GM21381 (cell line): ENCODE results near the gene MT1F.

Experiments used
- ATAC-seq: cut with Tn5 transposase; IDR thresholded peaks from one replicate; pipeline ENCODE4 v1.9.1; 2021; ENCODE audit warnings: mild to moderate bottlenecking, moderate library complexity; ENCODE audit not compliant: unreplicated experiment

MT1F gene

GRCh38 chr16:56625140-56625942 lies 32.4 kb upstream of the MT1F start, which contains the start of gene MT1E:
MT1E (plus strand) TSS chr16:56625781; CDS start chr16:56625852, 71 bp downstream.
- peak; percentile 53 for ATAC-seq

- ATAC-seq: peak; percentile 5
These were observed 31.7 kb upstream of the MT1F start for GRCh38 chr16:56625943-56626654.

- ATAC-seq: no peak
These were observed 31.1 kb upstream of the MT1F start for GRCh38 chr16:56626685-56627084.

GRCh38 chr16:56628486-56629350 lies 29.0 kb upstream of the MT1F start:
- ATAC-seq: no peak

GRCh38 chr16:56629531-56629930 lies 28.2 kb upstream of the MT1F start:
- no peak for ATAC-seq

- ATAC-seq: peak; percentile 64
These were observed 27.6 kb upstream of the MT1F start for GRCh38 chr16:56630134-56630533.

- ATAC-seq: no peak
These were observed 26.6 kb upstream of the MT1F start for GRCh38 chr16:56631197-56631596.

- ATAC-seq: no peak
These were observed 26.0 kb upstream of the MT1F start for GRCh38 chr16:56631832-56632155.

GRCh38 chr16:56632156-56632847 lies 25.5 kb upstream of the MT1F start, which contains the start of gene MT1M:
MT1M (plus strand) TSS chr16:56632659; CDS start chr16:56632732, 73 bp downstream.
- no peak for ATAC-seq

- ATAC-seq: no peak
These were observed 24.9 kb upstream of the MT1F start for GRCh38 chr16:56632848-56633365.

GRCh38 chr16:56633535-56633934 lies 24.2 kb upstream of the MT1F start:
- ATAC-seq: no peak

GRCh38 chr16:56634715-56635440 lies 22.9 kb upstream of the MT1F start:
- ATAC-seq: no peak

- ATAC-seq: no peak
These were observed 22.3 kb upstream of the MT1F start for GRCh38 chr16:56635441-56635967.

- no peak for ATAC-seq
These were observed 20.9 kb upstream of the MT1F start for GRCh38 chr16:56636616-56637413.

- ATAC-seq: no peak
These were observed 19.7 kb upstream of the MT1F start, which contains the start of gene MT1A for GRCh38 chr16:56637814-56638750. MT1A (plus strand) TSS chr16:56638666; CDS start chr16:56638739, 73 bp downstream.

- ATAC-seq: no peak
These were observed 18.7 kb upstream of the MT1F start for GRCh38 chr16:56639045-56639444.

- ATAC-seq: no peak
These were observed 17.7 kb upstream of the MT1F start for GRCh38 chr16:56640076-56640475.
